OCI-LY1 (cell line): ENCODE results near the gene HOMER2.

ENCODE experiments used
- H2AFZ ChIP-seq: fragments of 200-600 bp; sonication (generic), shearing (Covaris generic); 2 replicates; pipeline ENCODE4 v1.6.0; 2014; ENCODE audit warnings: antibody characterized with exemption, mild to moderate bottlenecking, low read length
- H3F3A ChIP-seq: fragments of 200-600 bp; sonication (generic), shearing (Covaris generic); 2 replicates; pipeline ENCODE4 v1.6.0; 2014; ENCODE audit warnings: mild to moderate bottlenecking, antibody characterized with exemption, low read length, moderate library complexity; ENCODE audit not compliant: insufficient read depth
- H3K27ac ChIP-seq: fragments of 200-600 bp; sonication (generic); 2 replicates; pipeline ENCODE4 v1.5.1; 2014; ENCODE audit warnings: low read length, mixed run types, mild to moderate bottlenecking, low read depth; ENCODE audit not compliant: poor library complexity, severe bottlenecking
- H3K27me3 ChIP-seq: fragments of 200-600 bp; sonication (generic); 2 replicates; pipeline ENCODE4 v1.6.0; 2014; ENCODE audit warnings: antibody characterized with exemption, mild to moderate bottlenecking, low read length, moderate library complexity; ENCODE audit not compliant: insufficient read depth
- H3K36me3 ChIP-seq: fragments of 200-600 bp; sonication (generic); 2 replicates; pipeline ENCODE4 v1.6.1; 2014; ENCODE audit warnings: mild to moderate bottlenecking, antibody characterized with exemption, low read length, moderate library complexity, mixed read lengths; ENCODE audit not compliant: insufficient read depth
- H3K4me1 ChIP-seq: fragments of 200-600 bp; sonication (generic); 2 replicates; pipeline ENCODE4 v1.5.1; 2014; ENCODE audit warnings: mild to moderate bottlenecking, low read length, moderate library complexity; ENCODE audit not compliant: insufficient read depth, severe bottlenecking
- H3K4me2 ChIP-seq: fragments of 200-600 bp; sonication (generic), shearing (Covaris generic); 2 replicates; pipeline ENCODE4 v1.6.1; 2014; ENCODE audit warnings: low read length
- H3K4me3 ChIP-seq: fragments of 200-600 bp; sonication (generic); 2 replicates; pipeline ENCODE4 v1.5.1; 2014; ENCODE audit warnings: low read length, low read depth, mild to moderate bottlenecking, mixed read lengths; ENCODE audit not compliant: poor library complexity, severe bottlenecking
- H3K79me2 ChIP-seq: fragments of 200-600 bp; shearing (Covaris generic); 2 replicates; pipeline ENCODE4 v1.6.1; 2016; ENCODE audit warnings: mixed run types, low read length, mixed read lengths; ENCODE audit not compliant: insufficient read depth
- H3K9ac ChIP-seq: fragments of 200-600 bp; sonication (generic), shearing (Covaris generic); 2 replicates; pipeline ENCODE4 v1.6.1; 2014; ENCODE audit warnings: mild to moderate bottlenecking, low read length, mixed read lengths
- H3K9me2 ChIP-seq: fragments of 200-600 bp; sonication (generic), shearing (Covaris generic); 2 replicates; pipeline ENCODE4 v1.6.1; 2014; ENCODE audit warnings: low read depth, mild to moderate bottlenecking, low read length, mixed read lengths
- H3K9me3 ChIP-seq: fragments of 200-600 bp; shearing (Covaris generic); 2 replicates; pipeline ENCODE4 v1.6.1; 2014; ENCODE audit warnings: low read length, mixed read lengths
- H4K20me1 ChIP-seq: fragments of 200-600 bp; sonication (generic), shearing (Covaris generic); 2 replicates; pipeline ENCODE4 v1.6.0; 2016; ENCODE audit warnings: mild to moderate bottlenecking, low read length; ENCODE audit not compliant: insufficient read depth
- CTCF ChIP-seq: fragments of 200-600 bp; sonication (generic), shearing (Covaris generic); IDR thresholded peaks from 2 replicates; pipeline ENCODE4 v1.5.1; 2017; ENCODE audit warnings: mild to moderate bottlenecking, antibody characterized with exemption, low read length, moderate library complexity, mixed read lengths
- EZH2 ChIP-seq: fragments of 200-600 bp; sonication (generic), shearing (Covaris generic); IDR thresholded peaks from 2 replicates; pipeline ENCODE4 v1.8.0; 2017; ENCODE audit warnings: borderline replicate concordance, mixed run types, mild to moderate bottlenecking, antibody characterized with exemption, low read length, moderate library complexity, mixed read lengths

HOMER2 gene

GRCh38 chr15:82969353-82969752 is 16.8 kb upstream of the HOMER2 start:
- TF ChIP-seq CTCF, result no peak
- TF ChIP-seq EZH2, result no peak
- Histone ChIP-seq H3K9ac (no peak overlapping the region), H3F3A (no peaks in the 10 kb centered on the region), H3K4me1 (no peaks in the 10 kb centered on the region), H3K79me2 (no peaks in the 10 kb centered on the region), H3K27ac (no peak overlapping the region), H2AFZ (no peak overlapping the region), H3K4me2 (no peak overlapping the region), H3K36me3 (no peaks in the 10 kb centered on the region), H3K4me3 (no peak overlapping the region), H4K20me1 (no peaks in the 10 kb centered on the region), H3K9me3 (no peaks in the 10 kb centered on the region), H3K27me3 (no peaks in the 10 kb centered on the region), H3K9me2 (no peaks in the 10 kb centered on the region)

- H3K27ac ChIP-seq, result no peak overlapping the region
- H3K27me3 ChIP-seq, result no peaks in the 10 kb centered on the region
- no peaks in the 10 kb centered on the region for H3K36me3 ChIP-seq
- H4K20me1 ChIP-seq, result no peaks in the 10 kb centered on the region
- no peak overlapping the region for H3K4me3 ChIP-seq
- no peaks in the 10 kb centered on the region for H3K9me2 ChIP-seq
- H3K9me3 ChIP-seq, result no peaks in the 10 kb centered on the region
- no peak overlapping the region for H3K4me2 ChIP-seq
- no peaks in the 10 kb centered on the region for H3K4me1 ChIP-seq
- TF ChIP-seq EZH2 (no peak), CTCF (no peak)
- no peaks in the 10 kb centered on the region for H3F3A ChIP-seq
- no peaks in the 10 kb centered on the region for H3K79me2 ChIP-seq
- no peak overlapping the region for H2AFZ ChIP-seq
- H3K9ac ChIP-seq, result no peak overlapping the region
Measured at GRCh38 chr15:82968066-82968465, 15.5 kb upstream of the HOMER2 start.

- H3K27ac ChIP-seq, result no peak overlapping the region
- H3K4me3 ChIP-seq, result no peak overlapping the region
- H3K27me3 ChIP-seq, result no peaks in the 10 kb centered on the region
- H3K4me1 ChIP-seq, result no peaks in the 10 kb centered on the region
- H2AFZ ChIP-seq, result no peak overlapping the region
- no peaks in the 10 kb centered on the region for H3K9me3 ChIP-seq
- no peak for TF ChIP-seq EZH2
- no peak for TF ChIP-seq CTCF
- no peak overlapping the region for H3K4me2 ChIP-seq
- H3K9me2 ChIP-seq, result no peaks in the 10 kb centered on the region
- no peaks in the 10 kb centered on the region for H3F3A ChIP-seq
- H3K79me2 ChIP-seq, result no peaks in the 10 kb centered on the region
- H4K20me1 ChIP-seq, result no peaks in the 10 kb centered on the region
- no peaks in the 10 kb centered on the region for H3K36me3 ChIP-seq
- no peak overlapping the region for H3K9ac ChIP-seq
Measured at GRCh38 chr15:82966671-82967071, 14.2 kb upstream of the HOMER2 start.
